SK-N-MC (cell line): ENCODE measurements around the gene PRND.

Experiments
- EZH2 ChIP-seq: fragments of 200-600 bp; sonication (generic); IDR thresholded peaks from one replicate; pipeline ENCODE4 v1.6.1; 2017; ENCODE audit warnings: antibody characterized with exemption
- POLR2AphosphoS5 ChIP-seq: IDR thresholded peaks from 2 replicates; pipeline ENCODE4 v1.6.1; 2012; ENCODE audit warnings: mild to moderate bottlenecking, low read depth, low read length, borderline replicate concordance

GRCh38 chr20:4737857-4738627 lies 16.3 kb downstream of the PRND start:
- TF ChIP-seq EZH2 (no peak), POLR2AphosphoS5 (no peak)
